Erythroblast (primary cell): ENCODE results near the gene SCLT1.

Source experiments
- GATA1 ChIP-seq: IDR thresholded peaks from 2 replicates; pipeline ENCODE4 v1.6.1; 2011; ENCODE audit warnings: low read depth, mild to moderate bottlenecking, control low read depth, low read length, moderate library complexity
- POLR2A ChIP-seq: IDR thresholded peaks from 2 replicates; pipeline ENCODE4 v1.6.1; 2011; ENCODE audit warnings: mild to moderate bottlenecking, low read length

DNA sequence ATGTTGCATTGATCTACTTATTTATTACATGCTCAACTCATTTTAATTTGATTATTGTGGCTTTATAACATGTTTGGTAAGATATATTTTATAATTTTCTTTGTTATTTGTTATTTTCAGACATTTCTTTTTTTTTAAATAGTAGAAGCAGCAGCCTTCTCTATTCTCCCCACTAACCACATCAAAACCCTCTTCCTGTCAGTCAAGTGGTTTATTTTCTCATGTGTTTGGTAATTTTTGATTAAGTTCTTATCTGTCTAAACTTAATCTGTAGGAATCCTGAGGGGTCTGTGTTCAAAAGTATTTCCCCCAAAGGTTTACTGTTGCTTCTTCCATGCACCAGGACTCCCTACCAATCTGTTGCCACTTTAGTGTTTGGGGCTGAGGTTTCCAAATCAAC lies 131.9 kb downstream of the SCLT1 start:
- no peak for TF ChIP-seq POLR2A
- no peak for TF ChIP-seq GATA1
